Endothelial cell of umbilical vein (primary cell): Measurements from ENCODE around the gene NXPH4. TPM values are rescaled to one million over a fixed set of nuclear protein-coding genes. Genes with fewer than 3 reads are reported as not detected.

Experiments
- BruUV-seq: library from RNA; stranded (reverse); fragments of 400-500 nt; replicated peaks from 2 replicates; lab custom pipeline; 2021; lab: Mats Ljungman, UMichigan
- CTCF ChIA-PET: fragments of 300-600, 350-600 bp; sonication (Branson Sonifier 250); formaldehyde crosslinking; loops from one replicate; lab custom pipeline; 2021; ENCODE audit warnings: antibody characterized with exemption, inconsistent platforms; lab: Charles Lee
- POLR2A ChIA-PET: fragments of 300-600, 350-600 bp; sonication (Branson Sonifier 250); formaldehyde crosslinking; loops from one replicate; lab custom pipeline; 2021; ENCODE audit warnings: antibody characterized with exemption, inconsistent platforms; lab: Charles Lee
- DNase-seq: peaks from one replicate; pipeline ENCODE4 v3.0.0-alpha.2; 2011; ENCODE audit warnings: low read depth, low spot score
- FAIRE-seq: peaks from 2 replicates; lab custom pipeline; 2011; peaks lifted over from hg19 to GRCh38; lab: Jason Lieb, UNC
- H2AFZ ChIP-seq: 2 replicates; pipeline ENCODE4 v1.6.0; 2012; ENCODE audit warnings: low read depth, low read length, control low read depth, inconsistent platforms
- H3K27ac ChIP-seq: 2 replicates; pipeline ENCODE4 v1.5.1; 2011; ENCODE audit warnings: low read depth, mild to moderate bottlenecking, control low read depth, low read length, moderate library complexity; ENCODE audit not compliant: insufficient read depth
- H3K27me3 ChIP-seq, 2 experiments: 2 replicates each; pipeline versions ENCODE4 v1.6.0 to v1.6.1; 2011; ENCODE audit warnings: low read length in 2 of 2, mixed read lengths in 1 of 2; ENCODE audit not compliant: control insufficient read depth in 2 of 2, insufficient read depth in 2 of 2
- H3K36me3 ChIP-seq, 2 experiments: 2 replicates in 1 of 2; 3 replicates in 1 of 2; pipeline ENCODE4 v1.5.1; 2011; ENCODE audit warnings: low read length in 2 of 2, mild to moderate bottlenecking in 1 of 2, moderate library complexity in 1 of 2; ENCODE audit not compliant: control insufficient read depth in 2 of 2, insufficient read depth in 2 of 2; ENCODE audit errors: extremely low read depth in 1 of 2
- H3K4me1 ChIP-seq: 3 replicates; pipeline ENCODE4 v1.5.1; 2011; ENCODE audit warnings: mild to moderate bottlenecking, low read length; ENCODE audit not compliant: control insufficient read depth, insufficient read depth; ENCODE audit errors: extremely low read depth
- H3K4me2 ChIP-seq: 2 replicates; pipeline ENCODE4 v1.6.1; 2011; ENCODE audit warnings: low read length, control low read depth, mixed read lengths; ENCODE audit not compliant: insufficient read depth
- H3K4me3 ChIP-seq, 3 experiments: fragments of 200-600 bp in 1 of 3; sonication (generic), shearing (Covaris generic) in 1 of 3; replicated peaks in 1 of 3; 2 replicates each; pipeline ENCODE4 v1.5.1; 2011 to 2016; ENCODE audit warnings: control low read depth in 3 of 3, low read length in 3 of 3, mild to moderate bottlenecking in 2 of 3, inconsistent platforms in 1 of 3, low read depth in 1 of 3, moderate library complexity in 1 of 3; ENCODE audit not compliant: insufficient read depth in 1 of 3
- H3K79me2 ChIP-seq: 2 replicates; pipeline ENCODE4 v1.6.0; 2012; ENCODE audit warnings: low read length, inconsistent platforms; ENCODE audit not compliant: control insufficient read depth, insufficient read depth
- H3K9ac ChIP-seq: replicated peaks from 2 replicates; pipeline ENCODE3; 2011; ENCODE audit warnings: low read length, control low read depth; ENCODE audit not compliant: insufficient read depth; ENCODE audit errors: extremely low read depth
- H3K9me1 ChIP-seq: replicated peaks from 3 replicates; pipeline ENCODE4 v1.6.0; 2011; ENCODE audit warnings: mild to moderate bottlenecking, low read length; ENCODE audit not compliant: control insufficient read depth, insufficient read depth; ENCODE audit errors: extremely low read depth
- H3K9me3 ChIP-seq: replicated peaks from 2 replicates; pipeline ENCODE4 v1.5.1; 2012; ENCODE audit warnings: low read length, inconsistent platforms; ENCODE audit not compliant: control insufficient read depth, insufficient read depth
- H4K20me1 ChIP-seq: replicated peaks from 2 replicates; pipeline ENCODE3; 2011; ENCODE audit warnings: mild to moderate bottlenecking, low read length; ENCODE audit not compliant: control insufficient read depth, insufficient read depth; ENCODE audit errors: extremely low read depth
- CTCF ChIP-seq, 2 donors: IDR thresholded peaks; 1 replicate in 1 of 2; 2 replicates in 1 of 2; pipeline ENCODE4 v1.5.1; 2011; ENCODE audit warnings: low read length in 2 of 2, mild to moderate bottlenecking in 2 of 2, moderate library complexity in 2 of 2, control low read depth in 1 of 2, inconsistent platforms in 1 of 2, low read depth in 1 of 2; ENCODE audit not compliant: insufficient read depth in 1 of 2; ENCODE audit errors: extremely low read depth in 1 of 2
- EZH2 ChIP-seq: IDR thresholded peaks from 2 replicates; pipeline ENCODE4 v1.6.1; 2012; ENCODE audit warnings: borderline replicate concordance, low read depth, mild to moderate bottlenecking, moderate library complexity, low read length, inconsistent platforms; ENCODE audit not compliant: severe bottlenecking
- FOS ChIP-seq: IDR thresholded peaks from 2 replicates; pipeline ENCODE4 v1.6.1; 2011; ENCODE audit warnings: mild to moderate bottlenecking, low read length, moderate library complexity, borderline replicate concordance; ENCODE audit not compliant: insufficient read depth
- GATA2 ChIP-seq: IDR thresholded peaks from 2 replicates; pipeline ENCODE4 v1.7.0; 2011; ENCODE audit warnings: low read depth, mild to moderate bottlenecking, moderate library complexity, mixed read lengths, low read length; ENCODE audit not compliant: insufficient read length, insufficient read depth
- JUN ChIP-seq: IDR thresholded peaks from 2 replicates; pipeline ENCODE4 v1.6.1; 2011; ENCODE audit warnings: borderline replicate concordance, low read depth; ENCODE audit not compliant: insufficient read length, insufficient read depth
- MAX ChIP-seq: IDR thresholded peaks from 2 replicates; pipeline ENCODE4 v1.6.1; 2011; ENCODE audit not compliant: insufficient read depth, insufficient read length
- MYC ChIP-seq: IDR thresholded peaks from one replicate; pipeline ENCODE4 v1.6.1; 2011; ENCODE audit warnings: mild to moderate bottlenecking, low read depth, low read length
- POLR2A ChIP-seq: IDR thresholded peaks from 2 replicates; pipeline ENCODE4 v1.6.1; 2012; ENCODE audit warnings: low read depth, mild to moderate bottlenecking, control low read depth, low read length
- POLR2AphosphoS5 ChIP-seq: IDR thresholded peaks from 2 replicates; pipeline ENCODE4 v1.6.1; 2012; ENCODE audit warnings: low read depth, mild to moderate bottlenecking, control low read depth, low read length, moderate library complexity; ENCODE audit not compliant: insufficient read depth
- dilution Hi-C: fragments of 300-500 bp; cut with MboI; formaldehyde crosslinking; loops from one replicate; pipeline ENCODE4 v1.15.0; 2019; ENCODE audit warnings: low sequenced_read_pairs; ENCODE audit not compliant: extremely low pct_ligation_motif_present
- intact Hi-C: fragments of 100-400 bp; cut with micrococcal nuclease; formaldehyde crosslinking; loops from one replicate; pipeline ENCODE4 v1.10.0; 2022
- polyA plus RNA-seq, 4 experiments: library from polyadenylated mRNA; depleted of rRNA in 3 of 4; stranded (reverse) in 3 of 4; unstranded in 1 of 4; fragments of >200 nt; gene quantifications; 2 replicates each; pipeline versions ENCODE4 v1.2.1 to v1.2.3, GENCODE V29; 2011 to 2012; ENCODE audit warnings: missing spikeins in 1 of 4
- total RNA-seq: library from RNA; stranded (reverse); gene quantifications from 2 replicates; pipeline ENCODE4 v1.2.3, GENCODE V29; 2021

Gene NXPH4
- total and polyA plus RNA-seq, 2 donors (not counting 3 experiments of a cell fraction or from before 2014, with no cell fraction given): 0.07 TPM; not detected in 1

- Histone ChIP-seq H3K27me3 (no peaks in the 10 kb centered on the region), H2AFZ (no peak overlapping the region), H3K27ac (no peak overlapping the region), H3K9me3 (no peaks in the 10 kb centered on the region), H4K20me1 (no peaks in the 10 kb centered on the region), H3K4me2 (no peak overlapping the region), H3K79me2 (no peaks in the 10 kb centered on the region), H3K9me1 (no peaks in the 10 kb centered on the region), H3K4me3 (no peak overlapping the region), H3K9ac (no peak overlapping the region), H3K36me3 (peaks cover 0 to 11% of the 10 kb centered on the region in 2 experiments), H3K4me1 (no peaks in the 10 kb centered on the region)
- DNase-seq (no peak), FAIRE-seq (no peak)
- CTCF ChIA-PET: interaction anchor here (0.6 to 5.1 kb wide), 4 partner anchors 13 to 208 kb away, joined by 3 to 26 read pairs (median 3); partner anchors contain the start of gene INHBE
- TF ChIP-seq MAX (no peak), POLR2AphosphoS5 (no peak)
- BruUV-seq: no TSS peak
- intact Hi-C loops: no loop called here
- POLR2A ChIA-PET: no interaction called here
- dilution Hi-C loops: no loop called here
Measured at GRCh38 chr12:57254506-57255280, 38.1 kb downstream of the NXPH4 start.

- H3K79me2 ChIP-seq: no peaks in the 10 kb centered on the region
- dilution Hi-C loops (no loop called here), intact Hi-C loops (no loop called here)
- H3K36me3 ChIP-seq: peaks cover 0 to 11% of the 10 kb centered on the region in 2 experiments
- no peak overlapping the region for H2AFZ ChIP-seq
- no peaks in the 10 kb centered on the region for H3K27me3 ChIP-seq
- no peak overlapping the region for H3K4me3 ChIP-seq
- no peak for DNase-seq
- H3K27ac ChIP-seq: no peak overlapping the region
- H3K4me2 ChIP-seq: no peak overlapping the region
- BruUV-seq: no TSS peak
- H3K4me1 ChIP-seq: no peaks in the 10 kb centered on the region
- H4K20me1 ChIP-seq: no peaks in the 10 kb centered on the region
- H3K9me1 ChIP-seq: no peaks in the 10 kb centered on the region
- TF ChIP-seq MAX: no peak
- no peak for TF ChIP-seq CTCF (IDR thresholded peaks at IDR 0.05; ENCODE audit: extremely low read depth in 1 of 2, insufficient read depth in 1 of 2, low read depth in 1 of 2, low read length in 2 of 2)
- TF ChIP-seq MYC: no peak
- no peak for TF ChIP-seq POLR2AphosphoS5
- no peak for TF ChIP-seq POLR2A
- TF ChIP-seq FOS: no peak
- TF ChIP-seq GATA2: no peak
- TF ChIP-seq EZH2: no peak
- TF ChIP-seq JUN: no peak
- CTCF ChIA-PET: interaction anchor here (0.8 kb wide), 1 partner anchor 203 kb away, joined by 3 read pairs; the partner anchor contains the start of gene GLI1
- POLR2A ChIA-PET: no interaction called here
- H3K9ac ChIP-seq: no peak overlapping the region
- no peak for FAIRE-seq
- no peaks in the 10 kb centered on the region for H3K9me3 ChIP-seq
Measured at GRCh38 chr12:57255916-57256315, 39.3 kb downstream of the NXPH4 start.
